ENCODE measurements around the gene PCCA.

DNA sequence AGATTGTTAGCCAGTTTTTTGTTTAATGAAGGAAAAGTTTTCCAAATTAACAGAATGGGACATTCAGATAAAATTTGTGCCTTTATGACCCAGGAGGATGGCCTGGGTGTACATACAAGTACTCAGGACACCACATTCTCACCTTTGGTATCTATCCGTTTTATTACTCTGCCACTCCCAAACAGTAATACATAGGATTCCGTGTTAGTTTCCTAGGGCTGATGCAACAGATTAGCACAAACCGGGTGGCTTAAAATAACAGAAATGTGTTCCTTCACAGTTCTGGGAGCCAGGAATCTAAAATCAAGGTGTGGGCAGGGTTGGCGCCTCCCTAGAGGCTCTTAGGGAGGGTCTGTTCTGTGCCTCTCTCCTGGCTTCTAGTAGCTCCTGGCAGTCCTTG is 369.8 kb downstream of the PCCA start:
- TF ChIP-seq, protein P1, sequence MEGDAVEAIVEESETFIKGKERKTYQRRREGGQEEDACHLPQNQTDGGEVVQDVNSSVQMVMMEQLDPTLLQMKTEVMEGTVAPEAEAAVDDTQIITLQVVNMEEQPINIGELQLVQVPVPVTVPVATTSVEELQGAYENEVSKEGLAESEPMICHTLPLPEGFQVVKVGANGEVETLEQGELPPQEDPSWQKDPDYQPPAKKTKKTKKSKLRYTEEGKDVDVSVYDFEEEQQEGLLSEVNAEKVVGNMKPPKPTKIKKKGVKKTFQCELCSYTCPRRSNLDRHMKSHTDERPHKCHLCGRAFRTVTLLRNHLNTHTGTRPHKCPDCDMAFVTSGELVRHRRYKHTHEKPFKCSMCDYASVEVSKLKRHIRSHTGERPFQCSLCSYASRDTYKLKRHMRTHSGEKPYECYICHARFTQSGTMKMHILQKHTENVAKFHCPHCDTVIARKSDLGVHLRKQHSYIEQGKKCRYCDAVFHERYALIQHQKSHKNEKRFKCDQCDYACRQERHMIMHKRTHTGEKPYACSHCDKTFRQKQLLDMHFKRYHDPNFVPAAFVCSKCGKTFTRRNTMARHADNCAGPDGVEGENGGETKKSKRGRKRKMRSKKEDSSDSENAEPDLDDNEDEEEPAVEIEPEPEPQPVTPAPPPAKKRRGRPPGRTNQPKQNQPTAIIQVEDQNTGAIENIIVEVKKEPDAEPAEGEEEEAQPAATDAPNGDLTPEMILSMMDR (IDR thresholded peaks at IDR 0.05): no peak
- no peak for TF ChIP-seq POLR2A (IDR thresholded peaks at IDR 0.05)

Data from suprapubic skin (tissue), 3 donors.